SK-N-SH (cell line): Measurements from ENCODE around the gene CLEC19A.

ENCODE experiments used
- JUND ChIP-seq: IDR thresholded peaks from 2 replicates; pipeline ENCODE4 v1.4.0; 2012
- TF ChIP-seq, protein P1 (sequence below): fragments of 200-600 bp; sonication (generic); IDR thresholded peaks from 2 replicates; pipeline ENCODE4 v1.6.1; 2017; ENCODE audit warnings: antibody characterized with exemption, mild to moderate bottlenecking, moderate library complexity

GRCh38 chr16:19242186-19242585 is 43.3 kb upstream of the CLEC19A start:
- TF ChIP-seq JUND: no peak
- TF ChIP-seq, protein P1, sequence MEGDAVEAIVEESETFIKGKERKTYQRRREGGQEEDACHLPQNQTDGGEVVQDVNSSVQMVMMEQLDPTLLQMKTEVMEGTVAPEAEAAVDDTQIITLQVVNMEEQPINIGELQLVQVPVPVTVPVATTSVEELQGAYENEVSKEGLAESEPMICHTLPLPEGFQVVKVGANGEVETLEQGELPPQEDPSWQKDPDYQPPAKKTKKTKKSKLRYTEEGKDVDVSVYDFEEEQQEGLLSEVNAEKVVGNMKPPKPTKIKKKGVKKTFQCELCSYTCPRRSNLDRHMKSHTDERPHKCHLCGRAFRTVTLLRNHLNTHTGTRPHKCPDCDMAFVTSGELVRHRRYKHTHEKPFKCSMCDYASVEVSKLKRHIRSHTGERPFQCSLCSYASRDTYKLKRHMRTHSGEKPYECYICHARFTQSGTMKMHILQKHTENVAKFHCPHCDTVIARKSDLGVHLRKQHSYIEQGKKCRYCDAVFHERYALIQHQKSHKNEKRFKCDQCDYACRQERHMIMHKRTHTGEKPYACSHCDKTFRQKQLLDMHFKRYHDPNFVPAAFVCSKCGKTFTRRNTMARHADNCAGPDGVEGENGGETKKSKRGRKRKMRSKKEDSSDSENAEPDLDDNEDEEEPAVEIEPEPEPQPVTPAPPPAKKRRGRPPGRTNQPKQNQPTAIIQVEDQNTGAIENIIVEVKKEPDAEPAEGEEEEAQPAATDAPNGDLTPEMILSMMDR: no peak
